ENCODE measurements around the gene INPP5K.

Gene INPP5K

GRCh38 chr17:1560101-1560857 is 43.9 kb upstream of the INPP5K start:
- no peak for TF ChIP-seq CTCF (IDR thresholded peaks at IDR 0.05)

GRCh38 chr17:1559047-1560043 is 42.9 kb upstream of the INPP5K start:
- TF ChIP-seq CTCF (IDR thresholded peaks at IDR 0.05): no peak

GRCh38 chr17:1558401-1558800 is 42.0 kb upstream of the INPP5K start:
- TF ChIP-seq CTCF (IDR thresholded peaks at IDR 0.05): no peak

GRCh38 chr17:1557355-1558095 is 41.1 kb upstream of the INPP5K start:
- TF ChIP-seq CTCF (IDR thresholded peaks at IDR 0.05): no peak

GRCh38 chr17:1555651-1556471 is 39.4 kb upstream of the INPP5K start:
- no peak for TF ChIP-seq CTCF (IDR thresholded peaks at IDR 0.05)

GRCh38 chr17:1554751-1555540 is 38.5 kb upstream of the INPP5K start:
- no peak for TF ChIP-seq CTCF (IDR thresholded peaks at IDR 0.05)
